BJ (cell line): ENCODE measurements around the gene FANCD2. TPM values are rescaled to one million over a fixed set of nuclear protein-coding genes. Genes with fewer than 3 reads are reported as not detected.
"Not testable (repeated sequence)": the region's sequence is repeated elsewhere in the genome, so short reads cannot be mapped to it uniquely, and the experiment has no call there.

Experiments
- CTCF ChIA-PET: fragments of 350-600 bp; formaldehyde crosslinking; extraction: SDS; loops from one replicate; lab custom pipeline; 2021; ENCODE audit warnings: antibody characterized with exemption, inconsistent platforms; lab: Yijun Ruan, JAX
- POLR2A ChIA-PET: fragments of 300-600 bp; sonication (Branson Sonifier 250); formaldehyde crosslinking; extraction: SDS; loops from one replicate; lab custom pipeline; 2021; ENCODE audit warnings: antibody characterized with exemption; lab: Charles Lee
- DNase-seq: peaks from one replicate; pipeline ENCODE4 v3.0.0-alpha.2; 2011; ENCODE audit warnings: low read depth
- H3K27me3 ChIP-seq: 2 replicates; pipeline ENCODE4 v1.6.0; 2011; ENCODE audit warnings: low read length; ENCODE audit not compliant: control insufficient read depth, insufficient read depth
- H3K36me3 ChIP-seq: 2 replicates; pipeline ENCODE4 v1.5.1; 2011; ENCODE audit warnings: low read length; ENCODE audit not compliant: control insufficient read depth, insufficient read depth
- H3K4me3 ChIP-seq: 2 replicates; pipeline ENCODE4 v1.5.1; 2011; ENCODE audit warnings: low read depth, mild to moderate bottlenecking, control low read depth, low read length
- CTCF ChIP-seq: IDR thresholded peaks from 2 replicates; pipeline ENCODE4 v1.5.1; 2011; ENCODE audit warnings: low read depth, mild to moderate bottlenecking, control low read depth, inconsistent platforms, low read length, moderate library complexity; ENCODE audit not compliant: insufficient read depth
- polyA plus RNA-seq: library from polyadenylated mRNA; depleted of rRNA; stranded (reverse); fragments of >200 nt; gene quantifications from 2 replicates; pipeline ENCODE4 v1.2.3, GENCODE V29; 2011

FANCD2 gene
- polyA plus RNA-seq, 1 experiment, result 5.6 TPM

- H3K4me3 ChIP-seq, result no peak overlapping the region
- POLR2A ChIA-PET, result no interaction called here
- H3K27me3 ChIP-seq, result no peaks in the 10 kb centered on the region
- DNase-seq, result no peak
- H3K36me3 ChIP-seq, result no peaks in the 10 kb centered on the region; the same call in 1 of the 2 replicates
- CTCF ChIA-PET, result interaction anchor here (0.6 kb wide), 1 partner anchor 27 kb away, joined by 4 read pairs; no protein-coding TSS in a partner anchor
- TF ChIP-seq CTCF, result no peak
Observed at GRCh38 chr3:10004960-10005564, 21.2 kb upstream of the FANCD2 start.

- ChIA-PET POLR2A (no interaction called here), CTCF (interaction anchor here (0.5 kb wide), 1 partner anchor 282 kb away, joined by 3 read pairs; no protein-coding TSS in a partner anchor)
- no peak for DNase-seq
- no peaks in the 10 kb centered on the region for H3K27me3 ChIP-seq
- no peak for TF ChIP-seq CTCF
- H3K36me3 ChIP-seq, result no peaks in the 10 kb centered on the region; the same call in 1 of the 2 replicates
- no peak overlapping the region for H3K4me3 ChIP-seq
Observed at GRCh38 chr3:10006048-10006761, 20.0 kb upstream of the FANCD2 start.

GRCh38 chr3:10006762-10007090 is 19.5 kb upstream of the FANCD2 start:
- TF ChIP-seq CTCF, result no peak
- Histone ChIP-seq H3K36me3 (no peaks in the 10 kb centered on the region; the same call in 1 of the 2 replicates), H3K4me3 (no peak overlapping the region), H3K27me3 (no peaks in the 10 kb centered on the region)
- no peak for DNase-seq
- POLR2A ChIA-PET, result no interaction called here
- CTCF ChIA-PET, result interaction anchor here (0.5 kb wide), 1 partner anchor 283 kb away, joined by 3 read pairs; no protein-coding TSS in a partner anchor

GRCh38 chr3:10007126-10007782 is 19.0 kb upstream of the FANCD2 start:
- ChIA-PET POLR2A (no interaction called here), CTCF (interaction anchor here (1.1 kb wide), 1 partner anchor 51 kb away, joined by 3 read pairs; no protein-coding TSS in a partner anchor)
- TF ChIP-seq CTCF, result no peak
- no peak overlapping the region for H3K4me3 ChIP-seq
- H3K36me3 ChIP-seq, result no peaks in the 10 kb centered on the region; the same call in 1 of the 2 replicates
- H3K27me3 ChIP-seq, result no peaks in the 10 kb centered on the region
- DNase-seq, result no peak

GRCh38 chr3:10008216-10008587 is 18.0 kb upstream of the FANCD2 start:
- not testable (repeated sequence) for H3K4me3 ChIP-seq, H3K27me3 ChIP-seq, H3K36me3 ChIP-seq, DNase-seq
- CTCF ChIA-PET, result interaction anchor here (1.1 kb wide), 1 partner anchor 52 kb away, joined by 3 read pairs; no protein-coding TSS in a partner anchor
- POLR2A ChIA-PET, result interaction anchor here (0.6 kb wide), 1 partner anchor 75 kb away, joined by 3 read pairs; no protein-coding TSS in a partner anchor
